CD4-positive, alpha-beta T cell treated with Interleukin-17A for 4 hours (primary cell): ENCODE data around the gene TSSK2.

Experiments
- DNase-seq: peaks from one replicate; pipeline ENCODE4 v3.0.0-alpha.2; 2020; ENCODE audit warnings: mixed read lengths

The TSSK2 gene

DNA sequence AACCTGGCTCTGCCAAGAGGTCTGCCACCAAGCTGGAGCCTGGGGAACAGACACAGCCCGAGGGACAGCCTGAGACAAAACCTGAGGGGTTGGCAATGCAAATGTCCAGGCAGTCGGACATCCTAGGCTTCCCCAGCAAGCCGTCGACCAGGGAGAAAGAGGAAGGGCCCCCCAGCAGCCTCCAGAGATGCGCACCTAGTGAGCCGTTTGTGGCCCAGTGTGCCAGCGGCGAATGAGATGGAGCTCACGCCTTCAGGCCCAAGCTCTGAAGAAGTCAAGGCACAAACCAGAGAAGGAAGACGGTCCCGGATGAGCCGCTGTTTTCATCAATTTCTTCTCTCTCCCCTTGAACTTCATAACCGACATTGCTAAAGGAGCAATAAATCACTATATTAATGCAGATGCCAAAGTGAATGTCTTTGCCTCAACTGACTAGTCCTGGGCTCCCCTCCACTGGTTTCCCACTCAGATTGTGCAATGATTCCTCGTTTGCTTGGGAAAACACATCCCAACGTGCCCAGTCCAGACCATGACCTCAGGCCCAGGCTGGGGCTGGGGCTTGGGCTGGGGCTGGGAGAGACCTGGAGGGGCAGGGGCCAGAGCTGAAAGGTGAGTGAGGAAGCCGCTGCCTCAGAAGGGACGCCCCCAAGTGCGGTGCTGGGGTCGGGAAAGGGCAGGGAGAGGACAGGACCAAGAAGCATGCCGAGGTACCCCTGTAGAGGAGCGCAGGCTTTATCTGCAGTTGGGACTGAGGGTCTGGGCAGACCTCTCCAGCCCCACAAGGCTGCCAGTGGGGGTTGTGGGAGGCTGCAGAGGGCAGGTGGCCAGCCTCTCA, 5.4 kb upstream of the TSSK2 start:
- DNase-seq, result no peak

- no peak for DNase-seq
Observed at GRCh38 chr22:19126309-19127273, 4.5 kb upstream of the TSSK2 start.

DNA sequence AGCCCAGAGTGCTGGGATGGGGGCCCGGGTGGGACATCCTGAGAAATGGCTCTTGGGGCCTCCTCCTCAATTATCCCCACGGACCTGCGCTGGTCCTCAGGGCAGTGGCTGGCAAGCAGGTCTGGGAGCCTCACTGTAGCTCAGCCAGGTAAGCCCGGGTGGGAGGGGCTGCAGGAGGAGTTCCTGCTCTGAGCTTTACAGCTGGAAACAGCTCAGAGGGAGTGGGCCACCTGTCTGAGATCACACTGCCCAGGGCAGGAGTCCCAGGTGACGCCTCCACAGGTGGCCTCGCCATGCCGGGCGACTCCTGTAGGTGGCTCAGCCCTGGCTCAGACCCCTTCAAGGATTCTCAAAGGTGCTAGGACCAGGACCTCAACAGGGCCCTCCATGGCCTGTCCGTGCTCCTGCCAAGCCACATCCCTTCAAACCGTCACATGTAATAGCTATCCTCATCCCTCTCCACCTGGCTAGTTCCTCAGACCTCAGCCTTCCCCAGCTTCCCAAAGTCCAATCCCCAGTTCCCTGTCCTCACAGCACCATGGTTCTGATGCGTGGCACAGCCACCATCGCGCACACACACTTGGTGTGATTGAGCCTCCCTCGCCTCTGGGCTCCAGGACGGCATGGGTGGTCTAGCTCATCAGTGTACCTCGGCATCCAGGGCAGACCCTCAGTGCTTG, 3.6 kb upstream of the TSSK2 start:
- DNase-seq, result no peak

- no peak for DNase-seq
Observed at GRCh38 chr22:19128009-19128401, 3.1 kb upstream of the TSSK2 start.

DNA sequence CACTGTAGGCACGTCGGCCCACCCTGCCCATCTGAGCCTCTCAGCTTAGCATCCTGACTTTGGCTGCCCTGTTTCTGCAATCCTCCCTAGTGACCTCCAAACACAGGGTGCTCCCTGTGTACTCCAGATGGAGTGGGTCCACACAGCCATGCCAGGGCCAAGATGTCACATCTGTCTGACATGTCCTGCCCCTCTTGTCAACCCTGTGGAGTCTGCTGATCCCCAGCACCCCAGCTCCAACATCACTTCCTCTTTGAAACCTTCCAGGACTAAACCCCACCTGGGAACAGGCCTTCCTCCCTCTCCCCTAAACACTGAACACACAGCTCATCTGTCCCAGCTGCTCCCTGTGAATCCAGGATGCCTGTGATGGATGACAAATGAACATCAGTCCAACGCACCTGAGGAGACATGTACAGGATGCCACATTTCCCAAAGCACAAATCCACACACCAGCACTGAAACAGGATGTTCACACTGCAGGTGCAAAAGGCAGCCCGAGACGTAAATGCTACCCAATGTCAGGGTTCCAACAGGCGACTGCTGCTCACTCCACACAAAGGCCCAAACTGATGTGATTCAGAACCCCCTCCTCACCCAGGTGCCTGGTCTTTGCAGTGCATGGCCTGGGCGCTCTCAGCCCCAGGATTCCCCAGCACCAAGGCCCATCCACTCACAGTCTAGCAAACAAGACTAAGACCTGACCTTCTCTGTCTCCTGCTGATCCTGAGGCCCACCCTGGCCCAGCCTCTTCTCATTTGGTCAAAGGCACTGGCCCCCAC, 2.0 kb upstream of the TSSK2 start:
- DNase-seq, result no peak

GRCh38 chr22:19129871-19130270, 1.2 kb upstream of the TSSK2 start:
- DNase-seq, result no peak

GRCh38 chr22:19131685-19132015, 542 bp downstream of the TSSK2 start:
- DNase-seq, result no peak

DNA sequence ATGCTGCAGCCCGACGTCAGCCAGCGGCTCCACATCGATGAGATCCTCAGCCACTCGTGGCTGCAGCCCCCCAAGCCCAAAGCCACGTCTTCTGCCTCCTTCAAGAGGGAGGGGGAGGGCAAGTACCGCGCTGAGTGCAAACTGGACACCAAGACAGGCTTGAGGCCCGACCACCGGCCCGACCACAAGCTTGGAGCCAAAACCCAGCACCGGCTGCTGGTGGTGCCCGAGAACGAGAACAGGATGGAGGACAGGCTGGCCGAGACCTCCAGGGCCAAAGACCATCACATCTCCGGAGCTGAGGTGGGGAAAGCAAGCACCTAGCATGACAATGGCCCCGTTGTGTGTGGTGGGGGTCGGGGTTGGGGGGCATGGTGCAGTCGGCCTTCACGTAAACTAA, 1.0 kb downstream of the TSSK2 start:
- DNase-seq, result no peak

- no peak for DNase-seq
Observed at GRCh38 chr22:19132693-19133400, 1.7 kb downstream of the TSSK2 start.

DNA sequence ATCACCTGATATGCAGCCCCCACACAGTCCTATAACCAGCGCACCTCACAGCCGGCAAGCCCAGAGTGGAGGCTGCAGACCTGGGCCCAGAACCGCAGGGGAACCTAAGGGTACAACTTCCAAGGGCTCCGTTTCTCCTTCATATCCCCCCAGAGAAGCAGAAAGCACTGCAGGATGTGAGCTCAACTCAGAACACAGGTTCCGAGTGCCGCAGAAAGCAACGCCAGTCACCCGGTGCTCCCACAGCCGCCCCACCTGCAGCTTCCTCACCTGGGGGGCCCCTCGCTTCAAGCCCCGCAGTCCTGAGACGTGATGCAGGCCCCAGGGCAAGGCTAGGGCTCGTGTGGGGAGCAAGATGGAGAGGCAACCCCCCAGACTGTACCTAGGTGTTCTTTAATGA, 2.5 kb downstream of the TSSK2 start:
- DNase-seq, result no peak

DNA sequence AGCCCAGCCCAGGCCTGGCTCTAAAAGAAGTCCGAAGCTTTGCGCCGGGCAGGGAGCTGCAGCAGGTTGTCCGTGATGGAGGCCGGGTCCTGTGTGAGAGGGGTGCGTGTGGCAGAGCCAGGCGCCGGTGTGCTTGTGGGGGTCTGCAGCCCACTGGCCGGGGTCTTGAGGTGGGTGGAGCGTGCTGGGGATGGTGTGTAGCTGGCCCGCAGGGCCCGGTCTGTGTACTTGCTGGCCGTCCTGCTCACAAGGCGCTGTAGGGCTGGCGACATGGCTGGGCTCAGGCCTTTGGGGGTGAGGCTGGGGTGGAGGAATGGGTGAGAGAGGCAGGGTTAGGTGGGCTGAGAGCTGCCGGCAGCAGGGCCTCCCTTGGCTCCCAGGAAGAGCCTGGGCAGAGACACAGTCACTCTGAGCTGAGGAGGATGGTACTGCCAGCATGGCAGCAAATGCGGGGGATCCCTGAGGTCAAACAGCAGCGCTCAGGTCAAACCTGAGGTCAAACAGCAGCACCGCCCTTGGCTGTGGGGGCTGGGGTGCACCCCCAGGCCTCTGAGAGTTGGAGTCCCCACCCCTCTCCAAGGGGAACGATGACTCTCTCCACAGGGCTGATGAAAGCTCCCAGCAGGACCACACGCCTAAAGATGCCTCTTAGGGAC, 3.2 kb downstream of the TSSK2 start:
- no peak for DNase-seq

DNA sequence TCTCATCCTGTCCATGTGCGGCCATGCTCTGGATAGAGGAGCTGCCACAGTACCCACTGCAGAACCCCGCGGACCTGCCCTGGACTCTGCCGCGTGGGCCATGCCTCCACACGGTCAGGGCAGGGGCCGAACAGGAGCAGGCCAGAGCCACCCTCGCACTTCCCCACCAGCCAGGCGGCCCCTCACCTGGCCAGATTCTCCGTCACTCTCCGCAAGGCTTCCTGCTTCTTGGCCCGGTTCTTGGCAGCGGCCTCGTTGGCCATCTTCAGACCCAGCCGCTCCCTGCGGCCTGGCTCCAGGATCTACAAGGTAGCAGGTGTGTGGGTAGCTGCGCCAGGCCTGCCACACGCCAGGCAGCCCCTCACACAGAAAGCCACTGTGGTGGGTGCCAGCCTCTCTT, 3.8 kb downstream of the TSSK2 start:
- no peak for DNase-seq

DNA sequence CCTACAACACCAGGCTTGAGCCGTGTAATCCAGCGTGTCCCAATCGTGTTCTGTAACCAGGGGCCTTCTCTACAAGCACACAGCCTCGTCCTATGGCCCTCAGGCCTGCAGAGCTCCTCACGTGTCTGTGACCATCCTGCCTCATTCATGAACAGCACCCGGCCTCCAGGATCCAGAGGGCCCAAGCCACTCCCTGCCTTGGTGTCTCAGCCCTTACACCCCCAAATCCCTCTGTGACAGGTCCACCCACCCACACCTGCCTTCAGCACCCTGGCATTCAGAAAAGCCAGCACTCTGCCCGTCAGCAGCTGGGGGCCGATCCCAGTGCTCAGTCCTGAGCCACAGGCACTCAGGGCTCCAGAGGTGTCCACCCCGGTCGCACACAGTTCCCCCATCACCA, 5.8 kb downstream of the TSSK2 start:
- no peak for DNase-seq

- DNase-seq, result no peak
Observed at GRCh38 chr22:19137384-19138216, 6.5 kb downstream of the TSSK2 start.

GRCh38 chr22:19138217-19139000, 7.3 kb downstream of the TSSK2 start:
- no peak for DNase-seq

- DNase-seq, result no peak
Observed at GRCh38 chr22:19139001-19139356, 7.9 kb downstream of the TSSK2 start.

DNA sequence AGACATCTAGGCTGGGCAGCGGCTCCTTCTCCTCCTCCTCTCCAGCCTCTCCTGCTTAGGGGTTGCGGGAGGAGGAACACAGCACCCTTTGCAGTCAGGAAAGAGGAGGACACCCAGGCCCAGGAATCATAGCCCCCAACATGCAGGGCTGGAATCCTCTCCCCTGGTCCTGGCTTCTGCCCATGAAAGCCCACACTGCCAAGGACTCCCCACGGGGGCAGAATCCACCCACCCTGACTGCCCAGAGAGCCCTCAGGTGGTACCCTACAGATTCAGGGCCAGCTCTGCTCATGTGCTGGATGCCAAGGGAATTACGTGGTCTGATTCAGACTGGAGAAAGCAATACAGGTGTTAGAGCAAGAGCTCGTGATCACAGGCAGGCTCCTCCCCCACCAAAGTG, 8.9 kb downstream of the TSSK2 start:
- DNase-seq, result no peak

GRCh38 chr22:19142394-19142793, 11.3 kb downstream of the TSSK2 start:
- DNase-seq, result no peak

- DNase-seq, result no peak
Observed at GRCh38 chr22:19143212-19143611, 12.1 kb downstream of the TSSK2 start.

GRCh38 chr22:19143967-19144400, 12.9 kb downstream of the TSSK2 start:
- DNase-seq, result peak; percentile 15
